CD4-positive, alpha-beta T cell treated with Interleukin-21 for 1 hour (primary cell): Measurements from ENCODE around the gene RPS2.
"Not testable (repeated sequence)": the region's sequence is repeated elsewhere in the genome, so short reads cannot be mapped to it uniquely, and the experiment has no call there.

Source experiments
- DNase-seq: peaks from one replicate; pipeline ENCODE4 v3.0.0-alpha.2; 2020

The RPS2 gene

GRCh38 chr16:1962161-1963153 is 2.2 kb downstream of the RPS2 start:
- DNase-seq: not testable (repeated sequence)

- DNase-seq: no peak
Measured at GRCh38 chr16:1961651-1962067, 3.0 kb downstream of the RPS2 start.

GRCh38 chr16:1960665-1961630 is 3.7 kb downstream of the RPS2 start:
- DNase-seq: peak; percentile 49

- DNase-seq: peak; percentile 91
Measured at GRCh38 chr16:1959269-1960039, 5.2 kb downstream of the RPS2 start, which contains the start of gene NDUFB10. NDUFB10 (plus strand) TSS chr16:1959538; CDS start chr16:1959625, 87 bp downstream.

- DNase-seq: no peak
Measured at GRCh38 chr16:1958715-1959268, 5.8 kb downstream of the RPS2 start.

- DNase-seq: not testable (repeated sequence)
Measured at GRCh38 chr16:1958143-1958491, 6.5 kb downstream of the RPS2 start.

- not testable (repeated sequence) for DNase-seq
Measured at GRCh38 chr16:1957434-1958142, 7.0 kb downstream of the RPS2 start.

GRCh38 chr16:1953734-1954133 is 10.9 kb downstream of the RPS2 start:
- no peak for DNase-seq

GRCh38 chr16:1950559-1950958 is 14.1 kb downstream of the RPS2 start:
- no peak for DNase-seq

GRCh38 chr16:1950047-1950446 is 14.6 kb downstream of the RPS2 start:
- DNase-seq: no peak

GRCh38 chr16:1949507-1949906 is 15.1 kb downstream of the RPS2 start:
- DNase-seq: no peak

- DNase-seq: no peak
Measured at GRCh38 chr16:1947369-1947670, 17.3 kb downstream of the RPS2 start.

- DNase-seq: no peak
Measured at GRCh38 chr16:1946495-1947368, 17.9 kb downstream of the RPS2 start.

GRCh38 chr16:1945559-1946391 is 18.9 kb downstream of the RPS2 start:
- no peak for DNase-seq

- DNase-seq: no peak
Measured at GRCh38 chr16:1944612-1945199, 19.9 kb downstream of the RPS2 start.

GRCh38 chr16:1942810-1943726 is 21.6 kb downstream of the RPS2 start, which contains the start of gene MSRB1:
MSRB1 (minus strand) TSS chr16:1943199; CDS start chr16:1943156, 43 bp downstream.
- peak; percentile 99 for DNase-seq

GRCh38 chr16:1942047-1942809 is 22.4 kb downstream of the RPS2 start:
- no peak for DNase-seq
